CD4-positive, alpha-beta T cell (primary cell): Measurements from ENCODE around the gene EPS15. TPM values are rescaled to one million over a fixed set of nuclear protein-coding genes. Genes with fewer than 3 reads are reported as not detected.

Source experiments
- ATAC-seq: fragments of 200-7000 bp; cut with Tn5 transposase; one replicate; pipeline ENCODE4 v1.10.0; 2022; ENCODE audit warnings: mild to moderate bottlenecking; ENCODE audit not compliant: poor library complexity
- CTCF ChIA-PET: fragments of 350-600 bp; sonication (Branson Sonifier 250); formaldehyde crosslinking; loops from one replicate; lab custom pipeline; 2021; ENCODE audit warnings: antibody characterized with exemption, inconsistent platforms; lab: Charles Lee
- POLR2A ChIA-PET: fragments of 350-600 bp; sonication (Branson Sonifier 250); formaldehyde crosslinking; loops from one replicate; lab custom pipeline; 2021; ENCODE audit warnings: antibody characterized with exemption, inconsistent platforms; lab: Charles Lee
- DNase-seq, 14 experiments: peaks; one replicate each; pipeline ENCODE4 v3.0.0-alpha.2; 2013 to 2020; ENCODE audit warnings: mixed read lengths in 2 of 14
- H3K27ac ChIP-seq, 2 donors: one replicate each; pipeline versions ENCODE4 v1.5.1 to v1.7.0; 2013; ENCODE audit warnings: low read length in 2 of 2, low read depth in 1 of 2, mild to moderate bottlenecking in 1 of 2
- H3K27me3 ChIP-seq, 2 experiments: 1 replicate in 1 of 2; 2 replicates in 1 of 2; pipeline versions ENCODE4 v1.6.1 to v1.7.0; 2013; ENCODE audit warnings: low read length in 2 of 2, control low read depth in 1 of 2, mild to moderate bottlenecking in 1 of 2, moderate library complexity in 1 of 2; ENCODE audit not compliant: insufficient read depth in 2 of 2, control insufficient read depth in 1 of 2
- H3K36me3 ChIP-seq: one replicate; pipeline ENCODE4 v1.6.1; 2013; ENCODE audit warnings: low read length, control low read depth; ENCODE audit not compliant: insufficient read depth
- H3K4me1 ChIP-seq: one replicate; pipeline ENCODE4 v1.6.1; 2013; ENCODE audit warnings: low read length, control low read depth; ENCODE audit not compliant: insufficient read depth
- H3K4me3 ChIP-seq: one replicate; pipeline ENCODE4 v1.5.1; 2013; ENCODE audit warnings: mild to moderate bottlenecking, low read length, moderate library complexity
- H3K9me3 ChIP-seq, 2 experiments: 1 replicate in 1 of 2; 2 replicates in 1 of 2; pipeline versions ENCODE4 v1.6.1 to v1.7.0; 2013; ENCODE audit warnings: low read length in 2 of 2, mild to moderate bottlenecking in 2 of 2, control low read depth in 1 of 2, moderate library complexity in 1 of 2; ENCODE audit not compliant: control insufficient read depth in 1 of 2, insufficient read depth in 1 of 2
- H3K27ac Mint-ChIP-seq: one replicate; pipeline ENCODE4 v1.8.0; 2020; ENCODE audit warnings: mixed read lengths
- H3K27me3 Mint-ChIP-seq: one replicate; pipeline ENCODE4 v1.8.0; 2021; ENCODE audit warnings: mixed read lengths
- H3K36me3 Mint-ChIP-seq: one replicate; pipeline ENCODE4 v1.8.0; 2021; ENCODE audit warnings: low read depth, mixed read lengths
- H3K4me1 Mint-ChIP-seq: one replicate; pipeline ENCODE4 v1.8.0; 2021; ENCODE audit warnings: low read depth, mixed read lengths
- H3K4me3 Mint-ChIP-seq: one replicate; pipeline ENCODE4 v1.8.0; 2020; ENCODE audit warnings: mild to moderate bottlenecking, mixed read lengths
- H3K9me3 Mint-ChIP-seq: one replicate; pipeline ENCODE4 v1.8.0; 2020; ENCODE audit warnings: mixed read lengths
- intact Hi-C, 2 experiments: fragments of 100-400 bp; cut with DNase I in 1 of 2; cut with micrococcal nuclease in 1 of 2; formaldehyde crosslinking; loops; one replicate each; pipeline versions ENCODE4 v1.15.1 to v1.9.0; 2023 to 2025; cut with DNase I, micrococcal nuclease
- total RNA-seq, 174 experiments: library from RNA in 2 of 174; stranded (reverse) in 2 of 174; gene quantifications; one replicate each; pipeline ENCODE4 v1.2.3 and lab custom pipeline; 2021 to 2026
- TF ChIP-seq, protein P1 (sequence below): fragments of 200-600 bp; IDR thresholded peaks from one replicate; pipeline ENCODE4 v1.8.0; 2022; ENCODE audit warnings: antibody characterized with exemption, mild to moderate bottlenecking

Gene EPS15
- total RNA-seq, 2 experiments from 2014 or later, result 44.5 to 47.9 TPM

GRCh38 chr1:51551848-51552296 is 32.8 kb upstream of the EPS15 start:
- Histone ChIP-seq H3K27ac (no peak overlapping the region), H3K27me3 (no peaks in the 10 kb centered on the region), H3K4me3 (no peak overlapping the region), H3K4me1 (peaks cover 14% of the 10 kb centered on the region), H3K36me3 (no peaks in the 10 kb centered on the region), H3K9me3 (no peaks in the 10 kb centered on the region)
- TF ChIP-seq, protein P1, sequence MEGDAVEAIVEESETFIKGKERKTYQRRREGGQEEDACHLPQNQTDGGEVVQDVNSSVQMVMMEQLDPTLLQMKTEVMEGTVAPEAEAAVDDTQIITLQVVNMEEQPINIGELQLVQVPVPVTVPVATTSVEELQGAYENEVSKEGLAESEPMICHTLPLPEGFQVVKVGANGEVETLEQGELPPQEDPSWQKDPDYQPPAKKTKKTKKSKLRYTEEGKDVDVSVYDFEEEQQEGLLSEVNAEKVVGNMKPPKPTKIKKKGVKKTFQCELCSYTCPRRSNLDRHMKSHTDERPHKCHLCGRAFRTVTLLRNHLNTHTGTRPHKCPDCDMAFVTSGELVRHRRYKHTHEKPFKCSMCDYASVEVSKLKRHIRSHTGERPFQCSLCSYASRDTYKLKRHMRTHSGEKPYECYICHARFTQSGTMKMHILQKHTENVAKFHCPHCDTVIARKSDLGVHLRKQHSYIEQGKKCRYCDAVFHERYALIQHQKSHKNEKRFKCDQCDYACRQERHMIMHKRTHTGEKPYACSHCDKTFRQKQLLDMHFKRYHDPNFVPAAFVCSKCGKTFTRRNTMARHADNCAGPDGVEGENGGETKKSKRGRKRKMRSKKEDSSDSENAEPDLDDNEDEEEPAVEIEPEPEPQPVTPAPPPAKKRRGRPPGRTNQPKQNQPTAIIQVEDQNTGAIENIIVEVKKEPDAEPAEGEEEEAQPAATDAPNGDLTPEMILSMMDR, result no peak
- ChIA-PET POLR2A (no interaction called here), CTCF (no interaction called here)
- H3K36me3 Mint-ChIP-seq, result no peaks in the 10 kb centered on the region
- H3K27ac Mint-ChIP-seq, result no peak overlapping the region
- ATAC-seq (no peak), DNase-seq (no peak)
- no peaks in the 10 kb centered on the region for H3K9me3 Mint-ChIP-seq
- H3K27me3 Mint-ChIP-seq, result no peaks in the 10 kb centered on the region
- intact Hi-C loops, result no loop called here
- peaks cover 13% of the 10 kb centered on the region for H3K4me1 Mint-ChIP-seq
- no peak overlapping the region for H3K4me3 Mint-ChIP-seq

DNA sequence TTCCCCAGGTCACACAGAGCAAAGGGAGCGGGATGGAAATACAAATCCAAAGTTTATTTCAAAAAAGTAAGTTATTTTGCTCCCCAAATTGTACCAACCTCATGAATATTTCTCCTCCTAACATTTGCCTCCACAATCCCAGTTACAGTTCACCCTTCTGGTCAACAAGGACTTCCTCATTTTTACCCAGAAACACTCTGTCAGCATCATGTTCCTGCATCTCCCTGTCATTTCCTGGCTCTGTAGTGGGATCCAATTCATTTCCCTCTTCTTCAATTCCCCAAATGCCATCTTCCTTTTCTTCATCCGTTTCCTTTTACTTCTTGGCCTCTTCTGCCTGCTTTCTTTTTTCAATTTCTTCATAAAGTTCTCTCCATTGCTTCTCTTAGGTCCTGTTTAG is 32.0 kb upstream of the EPS15 start:
- H3K27me3 Mint-ChIP-seq, result no peaks in the 10 kb centered on the region
- H3K4me3 Mint-ChIP-seq, result no peak overlapping the region
- Histone ChIP-seq H3K4me3 (no peak overlapping the region), H3K9me3 (no peaks in the 10 kb centered on the region), H3K36me3 (no peaks in the 10 kb centered on the region), H3K27me3 (no peaks in the 10 kb centered on the region), H3K4me1 (peaks cover 14% of the 10 kb centered on the region), H3K27ac (no peak overlapping the region)
- H3K9me3 Mint-ChIP-seq, result no peaks in the 10 kb centered on the region
- intact Hi-C loops, result no loop called here
- ATAC-seq, result no peak
- peaks cover 13% of the 10 kb centered on the region for H3K4me1 Mint-ChIP-seq
- H3K27ac Mint-ChIP-seq, result no peak overlapping the region
- POLR2A ChIA-PET, result no interaction called here
- H3K36me3 Mint-ChIP-seq, result no peaks in the 10 kb centered on the region
- peak in 1 of 14 experiments; percentile 12 for DNase-seq
- CTCF ChIA-PET, result no interaction called here
- TF ChIP-seq, protein P1, result no peak

DNA sequence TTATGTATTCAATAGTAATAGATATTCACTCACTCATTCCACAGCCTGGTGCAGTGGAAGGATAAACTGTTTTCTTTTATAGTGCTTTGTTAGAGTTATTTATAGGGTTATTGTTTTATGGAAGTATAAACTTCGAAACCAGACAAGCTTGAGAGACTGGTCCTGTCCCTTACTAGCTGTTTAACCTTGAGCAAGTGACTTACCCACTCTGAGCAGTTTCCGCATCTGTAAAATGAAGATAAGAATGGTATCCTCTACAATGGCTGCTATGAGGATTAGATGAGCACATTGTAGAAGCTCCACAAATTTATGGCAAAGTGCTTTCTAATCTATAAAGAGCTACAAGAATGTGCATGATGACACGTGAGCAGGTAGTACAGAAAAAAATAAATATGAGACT is 30.8 kb upstream of the EPS15 start:
- Mint-ChIP-seq H3K27ac (no peak overlapping the region), H3K27me3 (no peaks in the 10 kb centered on the region), H3K36me3 (no peaks in the 10 kb centered on the region), H3K9me3 (no peaks in the 10 kb centered on the region), H3K4me1 (peaks cover 13% of the 10 kb centered on the region), H3K4me3 (no peak overlapping the region)
- no peaks in the 10 kb centered on the region for H3K27me3 ChIP-seq
- no peak for DNase-seq
- no peak overlapping the region for H3K27ac ChIP-seq
- H3K4me3 ChIP-seq, result no peak overlapping the region
- H3K4me1 ChIP-seq, result peaks cover 14% of the 10 kb centered on the region
- no peak for ATAC-seq
- CTCF ChIA-PET, result no interaction called here
- no peaks in the 10 kb centered on the region for H3K9me3 ChIP-seq
- intact Hi-C loops, result no loop called here
- H3K36me3 ChIP-seq, result no peaks in the 10 kb centered on the region
- TF ChIP-seq, protein P1, result no peak
- POLR2A ChIA-PET, result no interaction called here
